Endodermal cell (in vitro differentiated cells): ENCODE measurements around the gene RCBTB1. TPM values are rescaled to one million over a fixed set of nuclear protein-coding genes. Genes with fewer than 3 reads are reported as not detected.

ENCODE experiments used
- DNase-seq: peaks from one replicate; pipeline ENCODE4 v3.0.0-alpha.2; 2017
- H3K27ac ChIP-seq: 2 replicates; pipeline ENCODE4 v1.5.1; 2013; ENCODE audit warnings: mild to moderate bottlenecking, low read depth, low read length, moderate library complexity
- H3K27me3 ChIP-seq: 2 replicates; pipeline ENCODE4 v1.6.1; 2013; ENCODE audit warnings: mild to moderate bottlenecking, low read length, moderate library complexity; ENCODE audit not compliant: insufficient read depth, control insufficient read depth, poor library complexity, severe bottlenecking
- H3K36me3 ChIP-seq: 2 replicates; pipeline ENCODE4 v1.7.0; 2013; ENCODE audit warnings: mild to moderate bottlenecking, low read length, moderate library complexity; ENCODE audit not compliant: control insufficient read depth, insufficient read depth
- H3K4me1 ChIP-seq: one replicate; pipeline ENCODE4 v1.7.0; 2013; ENCODE audit warnings: low read length; ENCODE audit not compliant: control insufficient read depth, insufficient read depth
- H3K4me3 ChIP-seq: 2 replicates; pipeline ENCODE4 v1.5.1; 2013; ENCODE audit warnings: mild to moderate bottlenecking, low read length, moderate library complexity
- H3K9ac ChIP-seq: 2 replicates; pipeline ENCODE4 v1.6.1; 2013; ENCODE audit warnings: mild to moderate bottlenecking, low read length, moderate library complexity; ENCODE audit not compliant: poor library complexity, severe bottlenecking; ENCODE audit errors: extremely low read depth
- H3K9me3 ChIP-seq: 2 replicates; pipeline ENCODE4 v1.6.1; 2013; ENCODE audit warnings: mild to moderate bottlenecking, low read length, moderate library complexity; ENCODE audit not compliant: control insufficient read depth
- H3K27ac Mint-ChIP-seq: 2 replicates; pipeline ENCODE4 v1.8.0; 2020; ENCODE audit warnings: mixed read lengths
- H3K27me3 Mint-ChIP-seq: 2 replicates; pipeline ENCODE4 v1.8.0; 2021; ENCODE audit warnings: mild to moderate bottlenecking, mixed read lengths; ENCODE audit not compliant: insufficient read depth
- H3K36me3 Mint-ChIP-seq: 2 replicates; pipeline ENCODE4 v1.8.0; 2020; ENCODE audit warnings: low read depth, mixed read lengths
- H3K4me1 Mint-ChIP-seq: 2 replicates; pipeline ENCODE4 v1.8.0; 2020; ENCODE audit warnings: mixed read lengths
- H3K4me3 Mint-ChIP-seq: 2 replicates; pipeline ENCODE4 v1.8.0; 2020; ENCODE audit warnings: mild to moderate bottlenecking, moderate library complexity, mixed read lengths
- H3K9me3 Mint-ChIP-seq: 2 replicates; pipeline ENCODE4 v1.8.0; 2020; ENCODE audit warnings: mild to moderate bottlenecking, mixed read lengths
- CTCF ChIP-seq: fragments of 200-600 bp; sonication (generic); conservative IDR thresholded peaks from 2 replicates; pipeline ENCODE4 v1.5.0; 2021; ENCODE audit warnings: antibody characterized with exemption, mild to moderate bottlenecking
- WGBS, 2 experiments: methylation state at CpG; one replicate each; pipeline versions ENCODE4 v1.1.5 to v1.1.7; 2013; ENCODE audit warnings: missing lambda C conversion rate in 2 of 2, mixed read lengths in 1 of 2; ENCODE audit not compliant: insufficient coverage in 1 of 2, insufficient read length in 1 of 2; 5-methylcytosine and 5-hydroxymethylcytosine counted together
- total RNA-seq, 2 donors: library from RNA; stranded (reverse); fragmentation: NEBNext Ultra II Directional in 1 of 2; extraction: Animal tissue kit (Norgen Biotek cat#: 25700) in 1 of 2; gene quantifications; 2 replicates in 1 of 2; 3 replicates in 1 of 2; pipeline ENCODE4 v1.2.1, GENCODE V29; 2021

The RCBTB1 gene
- total RNA-seq, 2 donors from 2014 or later, result 40.6 to 46.4 TPM

- no peak overlapping the region for H3K9ac ChIP-seq
- no peaks in the 10 kb centered on the region for H3K4me1 ChIP-seq
- H3K36me3 Mint-ChIP-seq, result peaks cover 81% of the 10 kb centered on the region
- no peak for DNase-seq
- H3K27ac Mint-ChIP-seq, result no peak overlapping the region
- TF ChIP-seq CTCF, result no peak
- H3K9me3 ChIP-seq, result no peaks in the 10 kb centered on the region
- no peaks in the 10 kb centered on the region for H3K27me3 Mint-ChIP-seq
- no peak overlapping the region for H3K4me3 Mint-ChIP-seq
- H3K27me3 ChIP-seq, result no peaks in the 10 kb centered on the region
- WGBS, 2 experiments, result 89 to 92% methylated on average over 4 to 7 of the region's 7 CpGs
- no peak overlapping the region for H3K27ac ChIP-seq
- no peak overlapping the region for H3K4me3 ChIP-seq
- peaks cover 89% of the 10 kb centered on the region for H3K36me3 ChIP-seq
- no peaks in the 10 kb centered on the region for H3K9me3 Mint-ChIP-seq
- H3K4me1 Mint-ChIP-seq, result no peaks in the 10 kb centered on the region
Observed at GRCh38 chr13:49536144-49536873, 49.0 kb downstream of the RCBTB1 start.

GRCh38 chr13:49533591-49534269 lies 51.6 kb downstream of the RCBTB1 start:
- no peak for DNase-seq
- Histone ChIP-seq H3K27me3 (no peaks in the 10 kb centered on the region), H3K9ac (no peak overlapping the region), H3K4me3 (no peak overlapping the region), H3K36me3 (peaks cover 80% of the 10 kb centered on the region), H3K4me1 (no peaks in the 10 kb centered on the region), H3K9me3 (no peaks in the 10 kb centered on the region), H3K27ac (no peak overlapping the region)
- H3K4me3 Mint-ChIP-seq, result no peak overlapping the region
- H3K4me1 Mint-ChIP-seq, result no peaks in the 10 kb centered on the region
- WGBS, 2 experiments, result 83 to 88% methylated on average over 6 to 7 of the region's 7 CpGs
- H3K36me3 Mint-ChIP-seq, result peaks cover 74% of the 10 kb centered on the region
- no peak overlapping the region for H3K27ac Mint-ChIP-seq
- no peaks in the 10 kb centered on the region for H3K9me3 Mint-ChIP-seq
- no peaks in the 10 kb centered on the region for H3K27me3 Mint-ChIP-seq
- TF ChIP-seq CTCF, result no peak

- no peak overlapping the region for H3K4me3 ChIP-seq
- Mint-ChIP-seq H3K4me3 (no peak overlapping the region), H3K27me3 (no peaks in the 10 kb centered on the region), H3K27ac (no peak overlapping the region), H3K9me3 (no peaks in the 10 kb centered on the region), H3K4me1 (no peaks in the 10 kb centered on the region), H3K36me3 (peaks cover 73% of the 10 kb centered on the region)
- H3K9ac ChIP-seq, result no peak overlapping the region
- no peak for TF ChIP-seq CTCF
- peaks cover 82% of the 10 kb centered on the region for H3K36me3 ChIP-seq
- H3K27ac ChIP-seq, result no peak overlapping the region
- no peaks in the 10 kb centered on the region for H3K27me3 ChIP-seq
- H3K4me1 ChIP-seq, result no peaks in the 10 kb centered on the region
- no peak for DNase-seq
- no peaks in the 10 kb centered on the region for H3K9me3 ChIP-seq
Observed at GRCh38 chr13:49533011-49533410, 52.3 kb downstream of the RCBTB1 start.
